KMS-11 (cell line): ENCODE data around the gene EFHC1.

ENCODE experiments used
- H2AFZ ChIP-seq: fragments of 200-600 bp; sonication (generic); 2 replicates; pipeline ENCODE4 v1.6.1; 2016; ENCODE audit warnings: antibody characterized with exemption, mixed run types, low read depth
- H3K27ac ChIP-seq: fragments of 200-600 bp; sonication (generic); 2 replicates; pipeline ENCODE4 v1.6.1; 2016; ENCODE audit warnings: mild to moderate bottlenecking, mixed run types
- H3K27me3 ChIP-seq: fragments of 200-600 bp; sonication (generic); 2 replicates; pipeline ENCODE4 v1.6.1; 2017; ENCODE audit warnings: mild to moderate bottlenecking, low read depth, mixed run types, moderate library complexity; ENCODE audit not compliant: insufficient read depth
- H3K36me3 ChIP-seq: fragments of 200-600 bp; sonication (generic); 2 replicates; pipeline ENCODE4 v1.6.1; 2017; ENCODE audit warnings: mild to moderate bottlenecking, mixed run types; ENCODE audit not compliant: insufficient read depth
- H3K4me1 ChIP-seq: fragments of 200-600 bp; sonication (generic); 2 replicates; pipeline ENCODE4 v1.6.1; 2016; ENCODE audit warnings: mild to moderate bottlenecking, low read depth, mixed run types; ENCODE audit not compliant: poor library complexity, severe bottlenecking
- H3K4me2 ChIP-seq: fragments of 200-600 bp; sonication (generic); 2 replicates; pipeline ENCODE4 v1.7.0; 2016; ENCODE audit warnings: mild to moderate bottlenecking, mixed run types
- H3K4me3 ChIP-seq: fragments of 200-600 bp; sonication (generic); IDR thresholded peaks from 2 replicates; pipeline ENCODE4 v1.6.1; 2017; ENCODE audit warnings: low read depth, low read length, mixed read lengths; ENCODE audit not compliant: insufficient read depth
- H3K79me2 ChIP-seq: fragments of 200-600 bp; sonication (generic); 2 replicates; pipeline ENCODE4 v1.6.1; 2016; ENCODE audit warnings: low read depth, mixed run types; ENCODE audit not compliant: insufficient read depth
- H3K9ac ChIP-seq: fragments of 200-600 bp; sonication (generic); 2 replicates; pipeline ENCODE4 v1.6.1; 2016; ENCODE audit warnings: mild to moderate bottlenecking, mixed run types
- H4K20me1 ChIP-seq: fragments of 200-600 bp; sonication (generic); 2 replicates; pipeline ENCODE4 v1.6.1; 2016; ENCODE audit warnings: mild to moderate bottlenecking, mixed run types; ENCODE audit not compliant: insufficient read depth
- TF ChIP-seq, protein P1 (sequence below): fragments of 200-600 bp; sonication (generic); conservative IDR thresholded peaks from 2 replicates; pipeline ENCODE4 v1.6.1; 2017; ENCODE audit warnings: low read depth, mild to moderate bottlenecking, antibody characterized with exemption, low read length, moderate library complexity, mixed read lengths

The EFHC1 gene

DNA sequence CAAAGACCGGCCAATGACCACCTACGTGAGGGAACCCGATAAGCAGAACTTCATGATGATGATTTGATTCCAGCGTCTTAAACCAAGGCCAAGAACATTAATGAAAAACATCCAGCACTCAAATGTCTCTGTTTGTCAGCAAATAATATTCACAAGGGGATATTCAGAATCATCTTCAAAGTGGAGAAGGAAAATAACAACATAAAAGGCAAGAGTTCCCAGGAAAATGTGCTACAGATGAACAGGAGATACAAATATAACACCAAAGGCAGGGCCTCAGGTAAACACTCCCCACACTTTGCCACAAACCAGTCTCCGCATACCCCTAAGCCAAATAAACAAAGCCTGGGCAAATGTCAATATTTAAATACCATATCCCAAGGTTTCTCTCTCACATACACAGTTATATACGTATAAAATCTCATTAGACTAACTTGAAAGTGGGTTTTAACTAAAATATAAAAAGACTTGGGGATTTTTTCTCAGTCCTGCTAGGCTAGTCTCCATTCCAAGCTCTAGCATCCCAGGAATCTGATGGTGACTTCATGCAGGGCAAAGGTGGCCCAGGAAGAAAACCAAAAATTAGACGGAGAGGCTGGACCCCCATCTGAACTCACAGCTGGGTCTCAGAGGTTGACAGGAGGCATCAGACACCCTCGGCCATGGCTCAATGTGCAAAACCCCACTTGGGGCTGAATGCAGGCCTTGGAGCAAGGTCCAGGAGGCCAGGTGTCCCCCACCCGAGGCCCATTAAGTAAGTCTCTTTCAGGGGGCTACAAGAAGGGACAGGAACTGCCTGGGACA is 124.7 kb downstream of the EFHC1 start:
- H2AFZ ChIP-seq, result no peak overlapping the region
- no peak overlapping the region; the same call in 1 of the 2 replicates for H3K4me2 ChIP-seq
- H3K27ac ChIP-seq, result no peak overlapping the region
- H3K36me3 ChIP-seq, result no peaks in the 10 kb centered on the region; the same call in 1 of the 2 replicates
- no peaks in the 10 kb centered on the region for H3K27me3 ChIP-seq
- peaks cover 100% of the 10 kb centered on the region for H3K79me2 ChIP-seq
- H3K9ac ChIP-seq, result no peak overlapping the region
- TF ChIP-seq, protein P1, sequence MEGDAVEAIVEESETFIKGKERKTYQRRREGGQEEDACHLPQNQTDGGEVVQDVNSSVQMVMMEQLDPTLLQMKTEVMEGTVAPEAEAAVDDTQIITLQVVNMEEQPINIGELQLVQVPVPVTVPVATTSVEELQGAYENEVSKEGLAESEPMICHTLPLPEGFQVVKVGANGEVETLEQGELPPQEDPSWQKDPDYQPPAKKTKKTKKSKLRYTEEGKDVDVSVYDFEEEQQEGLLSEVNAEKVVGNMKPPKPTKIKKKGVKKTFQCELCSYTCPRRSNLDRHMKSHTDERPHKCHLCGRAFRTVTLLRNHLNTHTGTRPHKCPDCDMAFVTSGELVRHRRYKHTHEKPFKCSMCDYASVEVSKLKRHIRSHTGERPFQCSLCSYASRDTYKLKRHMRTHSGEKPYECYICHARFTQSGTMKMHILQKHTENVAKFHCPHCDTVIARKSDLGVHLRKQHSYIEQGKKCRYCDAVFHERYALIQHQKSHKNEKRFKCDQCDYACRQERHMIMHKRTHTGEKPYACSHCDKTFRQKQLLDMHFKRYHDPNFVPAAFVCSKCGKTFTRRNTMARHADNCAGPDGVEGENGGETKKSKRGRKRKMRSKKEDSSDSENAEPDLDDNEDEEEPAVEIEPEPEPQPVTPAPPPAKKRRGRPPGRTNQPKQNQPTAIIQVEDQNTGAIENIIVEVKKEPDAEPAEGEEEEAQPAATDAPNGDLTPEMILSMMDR, result no peak
- H3K4me3 ChIP-seq, result no peak overlapping the region
- peaks cover 100% of the 10 kb centered on the region for H3K4me1 ChIP-seq
- no peaks in the 10 kb centered on the region; the same call in 1 of the 2 replicates for H4K20me1 ChIP-seq

DNA sequence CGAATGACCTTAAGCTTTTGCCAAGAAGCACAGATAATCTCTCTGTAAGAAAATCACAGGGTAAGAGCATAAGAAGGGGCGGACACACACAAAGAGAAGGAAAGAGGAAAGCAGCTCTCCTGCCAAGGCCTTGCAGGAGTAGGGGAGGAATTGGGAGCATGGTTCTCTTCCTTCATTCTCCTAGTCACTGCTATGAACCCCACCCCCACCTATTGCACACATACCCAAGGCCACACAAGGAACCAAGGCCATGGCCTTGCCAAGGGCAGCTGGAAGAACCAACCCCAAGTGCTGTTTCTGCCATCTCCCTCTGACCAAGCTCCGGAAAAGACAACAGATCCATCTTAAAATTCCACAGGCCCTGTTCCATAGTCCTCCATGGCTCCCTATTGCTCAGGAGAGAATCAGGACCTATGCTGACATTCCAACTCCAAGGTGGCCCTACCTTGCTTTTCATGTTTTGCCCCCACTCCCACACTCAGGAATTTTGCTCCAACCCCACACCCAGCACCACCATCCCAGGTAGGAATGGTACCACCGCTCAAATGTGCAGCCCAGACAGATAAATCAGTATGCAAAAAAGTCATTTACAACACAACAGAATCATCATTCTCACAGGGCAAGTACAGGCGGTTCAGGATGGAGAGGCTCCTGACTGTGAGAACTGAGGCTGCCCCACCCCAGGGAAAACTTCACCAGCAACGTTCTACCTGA is 125.4 kb downstream of the EFHC1 start:
- no peaks in the 10 kb centered on the region; the same call in 1 of the 2 replicates for H4K20me1 ChIP-seq
- H3K4me3 ChIP-seq, result no peak overlapping the region
- peaks cover 99% of the 10 kb centered on the region for H3K79me2 ChIP-seq
- no peaks in the 10 kb centered on the region; the same call in 1 of the 2 replicates for H3K36me3 ChIP-seq
- no peaks in the 10 kb centered on the region for H3K27me3 ChIP-seq
- H3K9ac ChIP-seq, result no peak overlapping the region
- TF ChIP-seq, protein P1, result no peak
- no peak overlapping the region for H3K27ac ChIP-seq
- peaks cover 100% of the 10 kb centered on the region for H3K4me1 ChIP-seq
- H2AFZ ChIP-seq, result no peak overlapping the region
- H3K4me2 ChIP-seq, result peak overlapping the region; percentile 61; the same call in 1 of the 2 replicates

GRCh38 chr6:52546192-52546591 is 126.0 kb downstream of the EFHC1 start:
- Histone ChIP-seq H2AFZ (no peak overlapping the region), H3K4me1 (peaks cover 100% of the 10 kb centered on the region), H3K79me2 (peaks cover 99% of the 10 kb centered on the region), H3K27ac (peak overlapping the region; percentile 43; the same call in 1 of the 2 replicates), H4K20me1 (no peaks in the 10 kb centered on the region; the same call in 1 of the 2 replicates), H3K4me2 (peak overlapping the region; percentile 61; the same call in 1 of the 2 replicates), H3K36me3 (no peaks in the 10 kb centered on the region; the same call in 1 of the 2 replicates), H3K4me3 (no peak overlapping the region), H3K9ac (no peak overlapping the region), H3K27me3 (no peaks in the 10 kb centered on the region)
- TF ChIP-seq, protein P1, result no peak

GRCh38 chr6:52546678-52547077 is 126.5 kb downstream of the EFHC1 start:
- Histone ChIP-seq H2AFZ (no peak overlapping the region), H3K4me3 (no peak overlapping the region), H3K27me3 (no peaks in the 10 kb centered on the region), H3K27ac (peak overlapping the region; percentile 43; the same call in 1 of the 2 replicates), H3K9ac (no peak overlapping the region; the same call in 1 of the 2 replicates), H3K36me3 (no peaks in the 10 kb centered on the region; the same call in 1 of the 2 replicates), H3K79me2 (peaks cover 99% of the 10 kb centered on the region), H3K4me2 (peak overlapping the region; percentile 61), H3K4me1 (peaks cover 100% of the 10 kb centered on the region), H4K20me1 (no peaks in the 10 kb centered on the region; the same call in 1 of the 2 replicates)
- TF ChIP-seq, protein P1, result no peak
